Fibroblast of the aortic adventitia (primary cell): ENCODE data around the gene EPB41L3. TPM values are rescaled to one million over a fixed set of nuclear protein-coding genes. Genes with fewer than 3 reads are reported as not detected.
A peak's percentile ranks its signal among the peaks of the same experiment; 100 is the strongest.

Experiments used
- DNase-seq: peaks from one replicate; pipeline ENCODE4 v3.0.0-alpha.2; 2010; ENCODE audit warnings: low read depth
- H3K4me3 ChIP-seq: 2 replicates; pipeline ENCODE4 v1.5.1; 2011; ENCODE audit warnings: low read depth, mild to moderate bottlenecking, control low read depth, low read length, moderate library complexity
- CTCF ChIP-seq: IDR thresholded peaks from 2 replicates; pipeline ENCODE4 v1.5.1; 2011; ENCODE audit warnings: mild to moderate bottlenecking, low read length, control low read depth, inconsistent platforms; ENCODE audit not compliant: insufficient read depth
- total RNA-seq: library from RNA; depleted of rRNA; stranded (reverse); fragments of >200 nt; gene quantifications from 2 replicates; pipeline ENCODE4 v1.2.3, GENCODE V29; 2012; ENCODE audit warnings: low replicate concordance

The EPB41L3 gene
- total RNA-seq, 1 donor, result 28.0 TPM

GRCh38 chr18:5534845-5535244, 9.0 kb downstream of the EPB41L3 start:
- H3K4me3 ChIP-seq, result no peak overlapping the region
- no peak for DNase-seq
- no peak for TF ChIP-seq CTCF

- no peak overlapping the region for H3K4me3 ChIP-seq
- DNase-seq, result no peak
- TF ChIP-seq CTCF, result no peak
These were observed 11.7 kb downstream of the EPB41L3 start for GRCh38 chr18:5532066-5532465.

GRCh38 chr18:5530629-5531178, 13.1 kb downstream of the EPB41L3 start:
- no peak for DNase-seq
- no peak for TF ChIP-seq CTCF
- no peak overlapping the region for H3K4me3 ChIP-seq

GRCh38 chr18:5529471-5529870, 14.3 kb downstream of the EPB41L3 start:
- no peak overlapping the region for H3K4me3 ChIP-seq
- DNase-seq, result no peak
- TF ChIP-seq CTCF, result no peak

- TF ChIP-seq CTCF, result no peak
- no peak overlapping the region for H3K4me3 ChIP-seq
- DNase-seq, result peak; percentile 65
These were observed 16.2 kb downstream of the EPB41L3 start for GRCh38 chr18:5527603-5528002.

GRCh38 chr18:5524660-5525059, 19.1 kb downstream of the EPB41L3 start:
- no peak overlapping the region for H3K4me3 ChIP-seq
- DNase-seq, result no peak
- no peak for TF ChIP-seq CTCF

GRCh38 chr18:5521000-5521399, 22.8 kb downstream of the EPB41L3 start:
- DNase-seq, result no peak
- TF ChIP-seq CTCF, result no peak
- no peak overlapping the region for H3K4me3 ChIP-seq
